Peyer's patch (tissue), 4 donors: ENCODE data around the gene MSANTD1. TPM values are rescaled to one million over a fixed set of nuclear protein-coding genes. Genes with fewer than 3 reads are reported as not detected.

Experiments used
- DNase-seq, 3 donors: peaks; one replicate each; pipeline ENCODE4 v3.0.0-alpha.2; 2017 to 2019
- H3K27ac ChIP-seq, 4 donors: fragments of 200-600 bp; sonication (generic); one replicate each; pipeline ENCODE4 v1.5.1; 2016 to 2019
- H3K27me3 ChIP-seq, 2 donors: fragments of 200-600 bp; sonication (generic); one replicate each; pipeline ENCODE4 v1.5.1; 2019
- H3K36me3 ChIP-seq, 3 donors: fragments of 200-600 bp; sonication (generic); one replicate each; pipeline ENCODE4 v1.5.1; 2016 to 2019
- H3K4me1 ChIP-seq, 4 donors: fragments of 200-600 bp; sonication (generic); one replicate each; pipeline ENCODE4 v1.5.1; 2016 to 2019
- H3K4me3 ChIP-seq, 4 donors: fragments of 200-600 bp; sonication (generic); 1 replicate in 3 of 4; 2 replicates in 1 of 4; pipeline ENCODE4 v1.5.1; 2016 to 2019; ENCODE audit warnings: mild to moderate bottlenecking in 1 of 4
- H3K9me3 ChIP-seq, 4 donors: fragments of 200-600 bp; sonication (generic); one replicate each; pipeline ENCODE4 v1.5.1; 2016 to 2019; ENCODE audit warnings: mild to moderate bottlenecking in 1 of 4
- POLR2A ChIP-seq, 2 donors: fragments of 450-650 bp; IDR thresholded peaks; one replicate each; pipeline ENCODE4 v1.5.1; 2017; ENCODE audit warnings: antibody characterized with exemption in 2 of 2, mild to moderate bottlenecking in 2 of 2, moderate library complexity in 2 of 2
- total RNA-seq, 4 donors: library from RNA; depleted of rRNA; stranded (reverse); fragments of >200 nt; gene quantifications; one replicate each; pipeline ENCODE4 v1.1.0, GENCODE V29; 2016
- TF ChIP-seq, protein P1 (sequence below), 6 experiments: fragments of 450-650 bp in 4 of 6; fragments of 200-600 bp in 2 of 6; sonication (generic) in 1 of 6; IDR thresholded peaks; one replicate each; pipeline ENCODE4 v1.5.1; 2017 to 2019; ENCODE audit warnings: antibody characterized with exemption in 6 of 6, mild to moderate bottlenecking in 3 of 6, moderate library complexity in 1 of 6

The MSANTD1 gene
- total RNA-seq, 4 donors from 2014 or later = 0.35 to 2.5 (median 1.5) TPM

GRCh38 chr4:3208826-3209225, 40.1 kb upstream of the MSANTD1 start:
- no peaks in the 10 kb centered on the region for H3K27me3 ChIP-seq
- no peak overlapping the region for H3K27ac ChIP-seq
- peaks cover 0 to 2% (median 0%) of the 10 kb centered on the region in 4 donors for H3K4me1 ChIP-seq
- TF ChIP-seq POLR2A (IDR thresholded peaks at IDR 0.05) = no peak
- TF ChIP-seq, protein P1, sequence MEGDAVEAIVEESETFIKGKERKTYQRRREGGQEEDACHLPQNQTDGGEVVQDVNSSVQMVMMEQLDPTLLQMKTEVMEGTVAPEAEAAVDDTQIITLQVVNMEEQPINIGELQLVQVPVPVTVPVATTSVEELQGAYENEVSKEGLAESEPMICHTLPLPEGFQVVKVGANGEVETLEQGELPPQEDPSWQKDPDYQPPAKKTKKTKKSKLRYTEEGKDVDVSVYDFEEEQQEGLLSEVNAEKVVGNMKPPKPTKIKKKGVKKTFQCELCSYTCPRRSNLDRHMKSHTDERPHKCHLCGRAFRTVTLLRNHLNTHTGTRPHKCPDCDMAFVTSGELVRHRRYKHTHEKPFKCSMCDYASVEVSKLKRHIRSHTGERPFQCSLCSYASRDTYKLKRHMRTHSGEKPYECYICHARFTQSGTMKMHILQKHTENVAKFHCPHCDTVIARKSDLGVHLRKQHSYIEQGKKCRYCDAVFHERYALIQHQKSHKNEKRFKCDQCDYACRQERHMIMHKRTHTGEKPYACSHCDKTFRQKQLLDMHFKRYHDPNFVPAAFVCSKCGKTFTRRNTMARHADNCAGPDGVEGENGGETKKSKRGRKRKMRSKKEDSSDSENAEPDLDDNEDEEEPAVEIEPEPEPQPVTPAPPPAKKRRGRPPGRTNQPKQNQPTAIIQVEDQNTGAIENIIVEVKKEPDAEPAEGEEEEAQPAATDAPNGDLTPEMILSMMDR (IDR thresholded peaks at IDR 0.05) = no peak
- H3K36me3 ChIP-seq = peaks cover 0 to 67% (median 0%) of the 10 kb centered on the region in 3 donors
- no peaks in the 10 kb centered on the region for H3K9me3 ChIP-seq
- DNase-seq = peak in 2 of 3 donors; percentile 25 to 37
- H3K4me3 ChIP-seq = no peak overlapping the region

DNA sequence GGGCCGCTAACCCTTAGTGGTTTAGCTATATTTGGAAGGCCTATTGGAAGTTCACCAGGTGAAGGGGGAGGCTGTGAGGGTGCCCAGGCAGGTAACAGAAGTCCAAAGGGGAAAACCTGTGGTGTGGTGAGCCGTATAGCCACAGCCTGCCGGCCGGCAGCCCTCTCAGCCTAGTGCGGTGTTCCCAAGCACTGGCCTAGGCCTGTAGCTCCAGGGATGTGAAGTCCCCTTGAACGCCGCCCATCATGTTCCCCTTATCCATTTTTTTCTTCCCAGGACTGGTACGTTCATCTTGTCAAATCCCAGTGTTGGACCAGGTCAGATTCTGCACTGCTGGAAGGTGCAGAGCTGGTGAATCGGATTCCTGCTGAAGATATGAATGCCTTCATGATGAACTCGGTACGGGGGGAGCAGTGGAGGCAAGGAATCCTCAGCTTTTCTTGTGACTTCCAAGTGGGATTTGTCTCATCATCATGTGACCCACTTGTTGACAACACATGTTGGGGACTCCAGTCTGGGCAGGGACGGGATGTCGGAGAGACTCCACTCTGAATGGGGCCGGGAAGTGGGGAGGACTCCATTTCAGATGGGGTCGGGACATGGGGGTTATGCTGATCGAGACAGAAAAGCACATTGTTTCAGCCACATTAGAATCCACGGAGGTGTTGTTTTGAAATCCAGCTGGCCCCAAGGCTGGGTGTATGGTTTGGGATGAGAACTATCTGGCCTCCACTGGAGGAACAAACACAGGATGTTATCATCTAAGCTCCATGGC, 39.2 kb upstream of the MSANTD1 start:
- no peaks in the 10 kb centered on the region for H3K27me3 ChIP-seq
- no peaks in the 10 kb centered on the region for H3K9me3 ChIP-seq
- no peaks in the 10 kb centered on the region for H3K4me1 ChIP-seq
- no peak overlapping the region for H3K4me3 ChIP-seq
- peak in 1 of 3 donors; percentile 29 for DNase-seq
- no peak overlapping the region for H3K27ac ChIP-seq
- TF ChIP-seq, protein P1 (IDR thresholded peaks at IDR 0.05) = no peak
- no peak for TF ChIP-seq POLR2A (IDR thresholded peaks at IDR 0.05)
- H3K36me3 ChIP-seq = peaks cover 0 to 74% (median 0%) of the 10 kb centered on the region in 3 donors

GRCh38 chr4:3210467-3210866, 38.5 kb upstream of the MSANTD1 start:
- peaks cover 0 to 82% (median 0%) of the 10 kb centered on the region in 3 donors for H3K36me3 ChIP-seq

DNA sequence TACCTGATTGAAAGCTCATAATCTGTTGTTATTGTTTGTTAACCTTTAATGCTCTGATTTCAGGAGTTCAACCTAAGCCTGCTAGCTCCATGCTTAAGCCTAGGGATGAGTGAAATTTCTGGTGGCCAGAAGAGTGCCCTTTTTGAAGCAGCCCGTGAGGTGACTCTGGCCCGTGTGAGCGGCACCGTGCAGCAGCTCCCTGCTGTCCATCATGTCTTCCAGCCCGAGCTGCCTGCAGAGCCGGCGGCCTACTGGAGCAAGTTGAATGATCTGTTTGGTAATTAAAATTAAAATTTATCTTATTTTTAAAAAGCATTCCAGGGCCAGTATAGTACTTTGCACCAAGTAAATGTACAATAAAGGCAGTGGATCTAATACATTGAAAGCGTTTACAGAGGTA, 37.1 kb upstream of the MSANTD1 start:
- TF ChIP-seq, protein P1 (IDR thresholded peaks at IDR 0.05) = no peak
- no peak for TF ChIP-seq POLR2A (IDR thresholded peaks at IDR 0.05)
- peak in 1 of 3 donors; percentile 15 for DNase-seq
- H3K4me3 ChIP-seq = no peak overlapping the region
- H3K9me3 ChIP-seq = no peaks in the 10 kb centered on the region
- no peaks in the 10 kb centered on the region for H3K27me3 ChIP-seq
- peaks cover 0 to 83% (median 2%) of the 10 kb centered on the region in 3 donors for H3K36me3 ChIP-seq
- H3K4me1 ChIP-seq = no peaks in the 10 kb centered on the region
- H3K27ac ChIP-seq = no peak overlapping the region

More at GRCh38 chr4:3210467-3210866, 38.5 kb upstream of the MSANTD1 start:
- Histone ChIP-seq H3K4me3 (no peak overlapping the region), H3K27ac (no peak overlapping the region), H3K9me3 (no peaks in the 10 kb centered on the region), H3K27me3 (no peaks in the 10 kb centered on the region), H3K4me1 (no peaks in the 10 kb centered on the region)
- peak in 2 of 3 donors; percentile 22 to 34 for DNase-seq
- TF ChIP-seq POLR2A (IDR thresholded peaks at IDR 0.05) = no peak
- TF ChIP-seq, protein P1 (IDR thresholded peaks at IDR 0.05) = no peak

- H3K27me3 ChIP-seq = no peaks in the 10 kb centered on the region
- H3K9me3 ChIP-seq = no peaks in the 10 kb centered on the region
- peaks cover 0 to 83% (median 2%) of the 10 kb centered on the region in 3 donors for H3K36me3 ChIP-seq
- no peak for TF ChIP-seq POLR2A (IDR thresholded peaks at IDR 0.05)
- TF ChIP-seq, protein P1 (IDR thresholded peaks at IDR 0.05) = no peak
- no peak overlapping the region for H3K4me3 ChIP-seq
- H3K4me1 ChIP-seq = no peaks in the 10 kb centered on the region
- H3K27ac ChIP-seq = no peak overlapping the region
- peak in 2 of 3 donors; percentile 23 to 42 for DNase-seq
These were observed 36.4 kb upstream of the MSANTD1 start for GRCh38 chr4:3212391-3213105.
